GM18507 (cell line): ENCODE data around the gene IP6K3.

Experiments used
- DNase-seq: peaks from one replicate; pipeline ENCODE4 v3.0.0; 2011; ENCODE audit warnings: low read depth; ENCODE audit not compliant: insufficient read length; ENCODE audit errors: extremely low spot score
- FAIRE-seq: peaks from 2 replicates; lab custom pipeline; 2011; peaks lifted over from hg19 to GRCh38; lab: Jason Lieb, UNC

IP6K3 gene

GRCh38 chr6:33711140-33712129 lies 35.3 kb downstream of the IP6K3 start, which contains the start of gene UQCC2:
Gene UQCC2, minus strand, starts transcription at chr6:33711700. Its CDS starts 14 bp downstream, at chr6:33711686.
- peak; percentile 96 for DNase-seq
- peak; percentile 93 for FAIRE-seq

GRCh38 chr6:33710296-33711121 lies 36.2 kb downstream of the IP6K3 start:
- DNase-seq (no peak), FAIRE-seq (no peak)

- no peak for FAIRE-seq
Measured at GRCh38 chr6:33709605-33710295, 37.0 kb downstream of the IP6K3 start.

GRCh38 chr6:33708516-33709204 lies 38.0 kb downstream of the IP6K3 start:
- FAIRE-seq (no peak), DNase-seq (no peak)

More at GRCh38 chr6:33709605-33710295, 37.0 kb downstream of the IP6K3 start:
- no peak for DNase-seq

- DNase-seq (no peak), FAIRE-seq (no peak)
Measured at GRCh38 chr6:33707771-33708170, 38.9 kb downstream of the IP6K3 start.

- no peak for FAIRE-seq
- no peak for DNase-seq
Measured at GRCh38 chr6:33705955-33706725, 40.6 kb downstream of the IP6K3 start.

GRCh38 chr6:33705268-33705885 lies 41.3 kb downstream of the IP6K3 start:
- DNase-seq (no peak), FAIRE-seq (no peak)

- FAIRE-seq, result no peak
- DNase-seq, result no peak
Measured at GRCh38 chr6:33704215-33705066, 42.3 kb downstream of the IP6K3 start.

GRCh38 chr6:33702345-33702977 lies 44.2 kb downstream of the IP6K3 start:
- FAIRE-seq (no peak), DNase-seq (no peak)

- DNase-seq, result peak; percentile 30
- FAIRE-seq, result peak; percentile 77
Measured at GRCh38 chr6:33700391-33701050, 46.2 kb downstream of the IP6K3 start.

- DNase-seq (no peak), FAIRE-seq (no peak)
Measured at GRCh38 chr6:33699739-33700138, 47.0 kb downstream of the IP6K3 start.

- FAIRE-seq (no peak), DNase-seq (no peak)
Measured at GRCh38 chr6:33699131-33699530, 47.6 kb downstream of the IP6K3 start.

GRCh38 chr6:33698494-33698893 lies 48.2 kb downstream of the IP6K3 start:
- DNase-seq, result no peak
- no peak for FAIRE-seq

- FAIRE-seq (no peak), DNase-seq (no peak)
Measured at GRCh38 chr6:33697845-33698244, 48.9 kb downstream of the IP6K3 start.

GRCh38 chr6:33696548-33697518 lies 49.9 kb downstream of the IP6K3 start:
- DNase-seq (no peak), FAIRE-seq (peak; percentile 63)
